NCI-H1105 (cell line): ENCODE measurements around the gene SLC6A9.

Experiments
- DNase-seq: peaks from one replicate; lab custom pipeline; 2025; lab: John Stamatoyannopoulos, UW

Gene SLC6A9

GRCh38 chr1:44031252-44032169 is at the start of gene SLC6A9:
SLC6A9 (minus strand) TSS chr1:44031462; CDS start chr1:44024277, 7,185 bp downstream.
- DNase-seq: peak; percentile 41

DNA sequence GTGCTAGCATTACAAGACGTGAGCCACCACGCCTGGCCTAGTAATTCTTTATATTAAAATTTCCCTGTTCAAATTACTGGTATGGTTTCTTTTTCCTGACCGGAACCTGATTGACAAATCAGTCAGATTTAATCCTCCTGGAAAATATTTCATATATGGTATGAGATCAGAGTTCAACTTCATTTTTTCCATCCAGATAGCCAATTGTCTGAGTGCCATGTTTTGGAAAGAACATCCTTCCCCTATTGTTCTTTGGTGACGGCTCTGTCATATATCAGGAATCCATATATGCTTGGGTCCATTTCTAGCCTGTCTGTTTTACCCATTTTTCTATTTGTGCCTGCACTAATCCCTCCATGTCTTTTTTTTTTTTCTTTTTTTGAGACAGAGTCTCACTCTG is 48.3 kb upstream of the SLC6A9 start:
- DNase-seq: no peak

DNA sequence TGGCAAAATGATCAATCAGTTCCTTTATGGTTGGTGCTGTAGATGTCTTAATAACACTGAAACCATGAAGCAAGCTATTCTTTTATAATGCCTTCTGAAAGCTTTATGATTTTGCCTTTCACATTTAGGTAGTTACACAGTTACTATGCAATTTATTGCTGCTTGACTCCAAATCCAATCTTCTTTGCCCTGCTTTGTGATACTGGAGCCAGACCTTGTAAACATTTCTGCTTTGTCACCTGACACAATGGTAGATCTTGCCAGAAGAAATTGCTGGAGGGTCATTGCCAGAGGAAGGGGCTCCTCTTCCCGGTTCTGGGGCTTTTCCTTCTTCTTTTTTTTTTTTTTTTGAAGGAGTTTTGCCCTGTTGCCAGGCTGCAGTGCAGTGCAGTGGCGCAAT is 46.8 kb upstream of the SLC6A9 start:
- DNase-seq: no peak

- DNase-seq: no peak
Measured at GRCh38 chr1:44077421-44077820, 46.2 kb upstream of the SLC6A9 start.

- DNase-seq: no peak
Measured at GRCh38 chr1:44076066-44076465, 44.8 kb upstream of the SLC6A9 start.

DNA sequence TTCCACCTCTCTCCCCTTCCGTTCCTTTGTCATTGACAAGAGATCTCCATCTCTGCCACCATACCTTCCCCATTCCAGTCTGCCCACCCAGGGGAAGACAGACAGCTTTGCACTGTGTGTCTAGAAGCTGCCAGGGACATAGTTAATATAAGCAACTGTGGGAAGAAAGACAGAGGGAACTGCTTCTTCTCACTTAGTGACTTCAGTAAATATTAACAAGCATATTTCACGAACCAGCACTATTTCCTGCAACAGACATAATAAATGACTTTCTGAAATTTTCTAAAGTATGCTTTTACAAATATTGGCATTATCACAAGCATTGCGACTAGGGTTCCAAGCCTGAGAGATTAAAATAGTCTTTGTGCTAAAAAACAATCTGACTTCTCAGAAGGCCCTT is 43.2 kb upstream of the SLC6A9 start:
- DNase-seq: no peak

DNA sequence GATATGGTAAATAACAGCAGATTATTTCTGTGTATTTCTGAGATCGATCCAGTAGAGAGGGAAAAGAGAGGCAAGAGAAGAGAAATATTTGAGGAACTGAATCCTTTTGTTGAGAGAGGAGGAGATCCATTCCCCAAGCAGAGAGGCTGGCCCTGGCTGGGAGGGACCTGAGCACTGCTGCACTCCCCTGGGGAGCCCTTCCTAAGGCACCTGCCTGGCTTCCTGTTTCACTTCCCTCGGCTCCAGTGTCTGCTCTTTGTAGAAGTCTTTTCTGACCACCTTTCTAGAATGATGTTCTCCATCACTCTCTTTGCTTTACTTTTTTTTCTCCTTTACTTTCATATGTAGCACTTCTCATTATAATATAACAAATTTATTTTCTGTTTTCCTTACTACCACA is 42.3 kb upstream of the SLC6A9 start:
- DNase-seq: no peak

DNA sequence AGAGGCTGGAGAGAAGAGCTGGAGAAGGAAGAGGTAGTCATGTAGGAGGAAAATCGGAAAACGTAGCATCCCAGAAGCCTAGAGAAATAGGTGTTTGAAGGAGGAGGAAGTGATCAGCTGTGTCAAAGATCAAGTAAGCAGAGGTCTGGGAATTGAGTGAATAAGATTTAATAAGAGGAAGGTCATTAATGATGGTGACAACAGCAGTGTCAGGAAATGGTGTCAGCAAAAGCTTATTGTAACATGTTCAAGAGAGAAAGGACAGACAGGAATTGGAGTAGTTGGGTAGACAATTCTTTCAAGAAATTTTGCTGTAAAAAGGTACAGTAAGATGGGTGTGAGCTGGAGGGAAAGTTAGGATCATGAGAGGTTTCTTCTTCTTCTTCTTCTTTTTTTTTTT is 41.6 kb upstream of the SLC6A9 start:
- no peak for DNase-seq

- no peak for DNase-seq
Measured at GRCh38 chr1:44072204-44072603, 40.9 kb upstream of the SLC6A9 start.

GRCh38 chr1:44071461-44071860 is 40.2 kb upstream of the SLC6A9 start:
- DNase-seq: no peak

- DNase-seq: no peak
Measured at GRCh38 chr1:44068442-44068921, 37.2 kb upstream of the SLC6A9 start.

DNA sequence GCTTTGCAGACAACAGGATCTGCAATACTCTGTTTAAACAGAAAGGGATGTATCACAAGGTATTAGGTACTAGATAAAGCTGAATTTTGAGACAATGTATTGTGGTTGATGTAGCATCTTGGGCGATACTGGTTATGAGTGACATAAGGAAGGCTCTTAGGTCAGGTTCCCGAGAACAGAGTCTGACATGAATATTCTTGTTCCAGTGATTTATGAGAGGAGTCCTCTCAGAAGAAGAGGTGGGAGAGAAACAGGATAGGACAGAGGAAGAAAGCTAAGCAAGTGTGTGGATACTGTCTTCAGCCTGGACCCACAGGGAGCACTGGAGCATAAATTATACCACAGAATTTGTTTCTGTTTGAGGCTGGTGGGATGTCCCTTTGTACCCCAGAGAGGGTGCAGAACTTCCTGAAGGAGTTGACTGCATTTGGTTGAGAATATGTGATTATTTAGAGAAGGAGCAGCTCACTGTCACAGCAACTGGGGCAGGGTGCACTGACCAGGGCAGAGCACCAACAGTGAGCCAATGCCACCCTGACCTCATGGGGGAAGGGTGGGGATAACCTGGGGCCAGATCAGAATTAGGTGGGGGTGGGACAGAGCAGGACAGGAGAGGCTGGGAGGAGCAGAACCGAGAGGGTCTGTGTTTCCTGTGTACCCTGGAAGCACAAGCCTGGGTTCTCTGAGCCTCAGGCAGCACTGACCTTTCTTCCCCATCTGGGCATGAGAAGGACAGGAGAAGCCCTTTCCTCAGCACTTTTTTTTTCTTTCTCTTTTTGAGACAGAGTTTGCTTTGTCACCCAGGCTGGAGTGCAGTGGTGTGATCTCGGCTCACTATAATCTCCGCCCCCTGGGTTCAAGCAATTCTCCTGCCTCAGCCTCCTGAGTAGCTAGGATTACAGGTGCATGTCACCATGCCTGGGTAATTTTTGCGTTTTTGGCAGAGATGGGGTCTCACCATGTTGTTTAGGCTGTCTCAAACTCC is 36.3 kb upstream of the SLC6A9 start:
- no peak for DNase-seq

DNA sequence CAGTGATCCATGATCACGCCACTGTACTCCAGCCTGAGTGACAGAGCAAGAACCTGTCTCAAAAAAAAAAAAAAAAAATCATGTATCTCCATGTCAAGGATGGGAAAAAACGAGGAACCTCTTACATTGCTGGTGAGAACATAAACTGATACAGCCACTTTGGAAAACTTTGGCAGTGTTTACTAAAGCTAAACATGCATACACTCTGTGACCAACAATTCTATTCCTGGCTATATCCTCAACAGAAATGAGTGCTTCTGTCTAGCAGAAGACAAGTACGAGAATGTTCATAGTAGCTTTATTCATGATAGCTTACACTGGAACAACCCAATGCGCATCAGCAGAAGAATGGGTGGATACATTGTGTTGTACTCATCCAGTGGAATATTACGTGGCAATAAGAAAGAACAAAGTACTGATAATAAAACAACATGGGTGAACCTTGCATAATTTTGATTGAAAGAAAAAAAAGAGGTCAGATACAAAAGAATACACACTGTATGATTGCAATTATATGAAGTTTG is 31.5 kb upstream of the SLC6A9 start:
- DNase-seq: no peak

GRCh38 chr1:44061857-44062256 is 30.6 kb upstream of the SLC6A9 start:
- no peak for DNase-seq

GRCh38 chr1:44060830-44061267 is 29.6 kb upstream of the SLC6A9 start:
- DNase-seq: no peak

DNA sequence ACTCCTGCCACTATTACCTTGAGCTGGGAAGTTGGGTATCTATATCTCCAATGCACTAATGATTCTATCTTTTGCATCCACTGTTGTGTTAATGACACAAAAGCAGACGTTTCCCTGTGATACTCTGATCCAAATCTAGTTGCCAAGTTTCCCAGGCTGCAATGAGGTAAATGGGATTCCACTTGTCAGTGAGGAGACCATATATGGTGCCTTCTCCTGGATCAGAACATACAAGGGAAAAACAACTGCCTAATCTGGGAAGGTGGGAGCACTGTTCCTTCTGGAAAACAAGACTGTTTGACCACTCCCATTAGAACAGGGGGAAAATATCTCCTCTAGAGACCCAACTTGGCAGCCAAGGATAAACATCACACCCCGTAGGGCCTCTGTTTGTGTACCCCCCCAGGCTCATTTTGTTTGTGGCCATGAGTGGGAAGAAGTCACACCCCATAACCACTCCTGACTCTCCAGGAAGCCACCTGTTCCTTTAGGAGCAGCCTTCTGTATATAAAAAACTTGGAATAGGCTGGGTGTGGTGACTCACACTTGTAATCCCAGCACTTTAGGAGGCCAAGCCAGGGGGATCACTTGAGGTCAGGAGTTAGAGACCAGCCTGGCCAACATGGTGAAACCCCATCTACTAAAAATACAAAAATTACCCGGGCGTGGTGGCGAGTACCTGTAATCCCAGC is 28.5 kb upstream of the SLC6A9 start:
- DNase-seq: no peak

- DNase-seq: no peak
Measured at GRCh38 chr1:44059212-44059611, 27.9 kb upstream of the SLC6A9 start.

GRCh38 chr1:44057293-44057692 is 26.0 kb upstream of the SLC6A9 start:
- DNase-seq: no peak

- no peak for DNase-seq
Measured at GRCh38 chr1:44053394-44053793, 22.1 kb upstream of the SLC6A9 start.

DNA sequence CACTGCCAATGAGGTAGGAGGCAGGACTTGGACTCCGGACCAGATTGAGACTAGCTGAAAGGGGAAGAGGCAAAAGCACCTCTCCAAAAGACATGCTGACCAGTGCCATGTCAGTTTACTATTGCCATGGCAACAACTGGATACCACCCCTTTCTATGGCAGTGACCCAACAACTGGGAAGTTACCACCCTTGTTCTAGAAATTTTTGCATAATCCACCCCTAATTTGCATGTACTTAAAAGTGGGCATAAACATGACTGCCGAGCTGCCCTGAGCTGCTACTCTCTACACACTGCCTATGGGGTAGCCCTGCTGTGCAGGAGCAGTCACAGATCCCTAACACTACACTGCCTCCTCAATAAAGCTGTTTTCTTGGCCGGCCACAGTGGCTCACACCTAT is 19.0 kb upstream of the SLC6A9 start:
- DNase-seq: no peak

- DNase-seq: no peak
Measured at GRCh38 chr1:44049839-44050238, 18.6 kb upstream of the SLC6A9 start.
